Naive thymus-derived CD4-positive, alpha-beta T cell (primary cell): ENCODE results near the gene OCA2. TPM values are rescaled to one million over a fixed set of nuclear protein-coding genes. Genes with fewer than 3 reads are reported as not detected.

Experiments used
- ATAC-seq: fragments of 150-1000 bp; cut with Tn5 transposase; 2 replicates; pipeline ENCODE4 v1.10.0; 2021; ENCODE audit warnings: mild to moderate bottlenecking, moderate library complexity
- CTCF ChIA-PET: fragments of 350-600 bp; sonication (Branson Sonifier 250); formaldehyde crosslinking; loops from one replicate; lab custom pipeline; 2021; ENCODE audit warnings: antibody characterized with exemption; lab: Charles Lee
- POLR2A ChIA-PET: fragments of 350-600 bp; sonication (Branson Sonifier 250); formaldehyde crosslinking; loops from one replicate; lab custom pipeline; 2021; ENCODE audit warnings: antibody characterized with exemption, inconsistent platforms; lab: Charles Lee
- DNase-seq, 9 donors: peaks; one replicate each; pipeline versions ENCODE4 v3.0.0 to v3.0.0-alpha.2; 2020 to 2022; ENCODE audit warnings: mixed read lengths in 1 of 9
- H3K27ac ChIP-seq: one replicate; pipeline ENCODE4 v1.7.0; 2013; ENCODE audit warnings: mild to moderate bottlenecking, low read depth, low read length, moderate library complexity
- H3K27me3 ChIP-seq, 2 donors: one replicate each; pipeline ENCODE4 v1.7.0; 2013; ENCODE audit warnings: low read length in 2 of 2, mild to moderate bottlenecking in 2 of 2, moderate library complexity in 2 of 2; ENCODE audit not compliant: control insufficient read depth in 2 of 2, insufficient read depth in 2 of 2
- H3K36me3 ChIP-seq, 3 experiments: 1 replicate in 2 of 3; 2 replicates in 1 of 3; pipeline ENCODE4 v1.7.0; 2013; ENCODE audit warnings: low read length in 3 of 3, mild to moderate bottlenecking in 3 of 3, moderate library complexity in 1 of 3; ENCODE audit not compliant: insufficient read depth in 3 of 3, control insufficient read depth in 2 of 3
- H3K4me1 ChIP-seq, 2 donors: one replicate each; pipeline ENCODE4 v1.7.0; 2013; ENCODE audit warnings: low read length in 2 of 2, mild to moderate bottlenecking in 2 of 2, moderate library complexity in 1 of 2; ENCODE audit not compliant: control insufficient read depth in 2 of 2, insufficient read depth in 2 of 2
- H3K4me3 ChIP-seq: 2 replicates; pipeline ENCODE4 v1.7.0; 2013; ENCODE audit warnings: mild to moderate bottlenecking, low read length
- H3K9me3 ChIP-seq, 3 experiments: 1 replicate in 2 of 3; 2 replicates in 1 of 3; pipeline ENCODE4 v1.7.0; 2013; ENCODE audit warnings: low read length in 3 of 3; ENCODE audit not compliant: control insufficient read depth in 2 of 3
- H3K27ac Mint-ChIP-seq, 9 donors: one replicate each; pipeline ENCODE4 v1.8.0; 2020 to 2022; ENCODE audit warnings: mixed read lengths in 9 of 9, mild to moderate bottlenecking in 8 of 9, moderate library complexity in 5 of 9, inconsistent platforms in 2 of 9
- H3K27me3 Mint-ChIP-seq, 5 donors: one replicate each; pipeline ENCODE4 v1.8.0; 2021 to 2022; ENCODE audit warnings: mixed read lengths in 5 of 5, mild to moderate bottlenecking in 1 of 5
- H3K36me3 Mint-ChIP-seq, 5 donors: one replicate each; pipeline ENCODE4 v1.8.0; 2020 to 2022; ENCODE audit warnings: mixed read lengths in 5 of 5, mild to moderate bottlenecking in 3 of 5, inconsistent platforms in 1 of 5
- H3K4me1 Mint-ChIP-seq, 7 donors: one replicate each; pipeline ENCODE4 v1.8.0; 2020 to 2022; ENCODE audit warnings: mixed read lengths in 7 of 7, mild to moderate bottlenecking in 3 of 7, inconsistent platforms in 1 of 7
- H3K4me3 Mint-ChIP-seq, 10 donors: one replicate each; pipeline ENCODE4 v1.8.0; 2020 to 2022; ENCODE audit warnings: mild to moderate bottlenecking in 10 of 10, mixed read lengths in 10 of 10, moderate library complexity in 6 of 10, inconsistent platforms in 2 of 10
- H3K9me3 Mint-ChIP-seq, 11 donors: one replicate each; pipeline ENCODE4 v1.8.0; 2020 to 2022; ENCODE audit warnings: mixed read lengths in 11 of 11, mild to moderate bottlenecking in 4 of 11, inconsistent platforms in 1 of 11, moderate library complexity in 1 of 11
- intact Hi-C, 2 donors: fragments of 100-400 bp; cut with micrococcal nuclease; formaldehyde crosslinking; loops; one replicate each; pipeline ENCODE4 v1.15.1; 2023
- polyA plus RNA-seq, 2 donors: library from polyadenylated mRNA; unstranded; fragments of 300-500 nt; fragmentation: Illumina TruSeq; gene quantifications; one replicate each; pipeline ENCODE4 v1.2.3, GENCODE V29; 2021
- total RNA-seq, 6 experiments: library from RNA in 5 of 6; stranded (reverse) in 5 of 6; gene quantifications; 1 replicate in 5 of 6; 2 replicates in 1 of 6; pipeline ENCODE4 v1.2.3 and lab custom pipeline; 2021 to 2026

Gene OCA2
- total and polyA plus RNA-seq, 7 experiments from 2014 or later: not detected

DNA sequence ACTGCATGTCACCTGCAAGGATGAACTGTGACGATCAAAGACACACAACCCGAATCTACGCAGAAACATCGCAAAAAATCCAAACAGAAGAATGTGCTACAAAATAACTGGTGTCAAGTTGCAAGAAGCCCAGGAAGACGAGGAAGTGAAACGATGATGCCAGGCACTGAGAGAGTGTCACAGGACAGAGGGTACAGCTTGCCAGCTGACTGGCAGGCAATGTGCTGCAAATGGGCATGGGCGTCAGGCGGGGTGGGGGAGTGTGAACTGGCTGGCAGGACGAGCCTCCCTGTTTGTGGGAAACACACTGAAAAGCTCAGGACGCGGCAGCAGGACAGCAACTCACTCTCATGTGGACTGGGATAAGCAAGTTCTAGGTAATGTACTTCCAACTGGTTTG is 28.9 kb upstream of the OCA2 start:
- no peak for ATAC-seq
- POLR2A ChIA-PET: no interaction called here
- no peaks in the 10 kb centered on the region for H3K27me3 Mint-ChIP-seq

DNA sequence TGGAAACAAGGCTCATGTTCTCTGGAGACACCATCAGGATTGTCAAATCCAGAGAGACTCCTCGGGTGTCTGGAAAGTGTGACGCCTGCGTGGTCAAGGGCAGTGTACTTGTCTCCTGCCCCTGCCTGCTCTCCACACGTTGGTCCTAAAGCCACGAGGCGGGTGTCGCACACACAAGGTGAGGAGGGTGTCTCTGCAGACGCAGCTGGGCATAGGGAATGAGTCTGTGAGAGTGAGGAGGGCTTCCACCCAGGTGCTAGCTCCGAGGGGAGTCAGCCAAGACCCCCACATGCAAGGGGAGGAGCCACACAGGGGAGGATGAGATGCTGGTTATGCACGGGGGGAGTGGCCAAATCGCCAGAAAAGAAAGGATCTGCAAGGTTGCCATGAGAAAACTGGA is 27.9 kb upstream of the OCA2 start:
- DNase-seq (no peak), ATAC-seq (no peak)
- Histone ChIP-seq H3K27me3 (no peaks in the 10 kb centered on the region), H3K4me3 (no peak overlapping the region), H3K4me1 (no peaks in the 10 kb centered on the region), H3K36me3 (peaks cover 0 to 56% (median 0%) of the 10 kb centered on the region in 3 experiments), H3K9me3 (no peaks in the 10 kb centered on the region), H3K27ac (no peak overlapping the region)
- Mint-ChIP-seq H3K4me1 (peaks cover 0 to 29% (median 18%) of the 10 kb centered on the region in 7 donors), H3K4me3 (no peak overlapping the region), H3K27me3 (no peaks in the 10 kb centered on the region), H3K27ac (peak overlapping the region in 1 of 9 donors; percentile 33), H3K36me3 (peaks cover 6 to 61% (median 29%) of the 10 kb centered on the region in 5 donors), H3K9me3 (no peaks in the 10 kb centered on the region)
- intact Hi-C loops: loop anchor here (10.0 kb wide), 3 partner anchors 598 to 1242 kb away; no protein-coding TSS in a partner anchor
- CTCF ChIA-PET: interaction anchor here (1.3 kb wide), 1 partner anchor 16 kb away, joined by 5 read pairs; no protein-coding TSS in a partner anchor
- POLR2A ChIA-PET: no interaction called here

More for the DNA sequence above, 28.9 kb upstream of the OCA2 start:
- Histone ChIP-seq H3K27me3 (no peaks in the 10 kb centered on the region), H3K9me3 (no peaks in the 10 kb centered on the region), H3K4me1 (no peaks in the 10 kb centered on the region), H3K36me3 (peaks cover 0 to 51% (median 0%) of the 10 kb centered on the region in 3 experiments), H3K27ac (no peak overlapping the region), H3K4me3 (no peak overlapping the region)
- Mint-ChIP-seq H3K4me1 (peaks cover 0 to 39% (median 17%) of the 10 kb centered on the region in 7 donors), H3K4me3 (no peak overlapping the region), H3K27ac (peak overlapping the region in 2 of 9 donors; percentile 33 to 44), H3K9me3 (no peaks in the 10 kb centered on the region), H3K36me3 (peaks cover 6 to 63% (median 29%) of the 10 kb centered on the region in 5 donors)
- intact Hi-C loops: loop anchor here (10.0 kb wide), 3 partner anchors 597 to 1243 kb away; no protein-coding TSS in a partner anchor
- CTCF ChIA-PET: no interaction called here
- DNase-seq: no peak

DNA sequence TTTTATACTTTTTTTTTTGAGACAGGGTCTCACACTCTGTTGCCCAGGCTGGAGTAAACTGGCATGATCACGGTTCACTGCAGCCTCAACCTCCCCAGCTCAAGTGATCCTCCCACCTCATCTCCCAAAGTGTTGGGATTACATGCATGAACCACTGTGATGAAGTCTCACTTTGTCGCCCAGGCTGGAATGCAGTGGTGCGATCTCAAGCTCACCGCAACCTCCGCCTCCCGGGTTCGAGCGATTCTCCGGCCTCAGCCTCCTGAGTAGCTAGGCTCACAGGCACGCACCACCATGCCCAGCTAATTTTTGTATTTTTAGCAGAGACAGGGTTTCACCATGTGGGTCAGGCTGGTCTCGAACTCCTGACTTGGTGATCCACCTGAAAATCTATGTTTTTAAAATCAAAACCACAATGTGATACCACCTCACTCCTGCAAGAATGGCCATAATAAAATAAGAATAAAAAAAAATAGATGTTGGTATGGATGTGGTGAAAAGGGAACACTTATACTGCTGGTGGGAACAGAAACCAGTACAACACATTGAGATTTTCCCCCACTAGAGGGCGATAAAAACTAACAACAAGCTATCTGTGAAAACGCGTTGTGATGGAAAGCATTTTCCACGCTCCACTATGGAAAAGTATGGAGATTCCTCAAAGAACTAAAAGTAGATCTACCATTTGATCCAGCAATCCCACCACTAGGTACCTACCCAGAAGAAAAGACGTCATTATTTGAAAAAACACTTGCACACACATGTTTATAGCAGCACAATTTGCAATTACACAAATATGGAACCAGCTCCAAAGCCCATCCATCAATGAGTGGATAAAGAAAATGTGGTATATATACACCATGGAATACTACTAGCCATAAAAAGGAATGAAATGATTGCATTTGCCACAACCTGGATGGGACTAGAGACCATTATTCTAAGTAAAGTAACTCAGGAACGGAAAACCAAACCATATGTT is 26.8 kb upstream of the OCA2 start:
- Histone ChIP-seq H3K27ac (no peak overlapping the region), H3K27me3 (no peaks in the 10 kb centered on the region), H3K9me3 (no peaks in the 10 kb centered on the region), H3K4me1 (no peaks in the 10 kb centered on the region), H3K36me3 (peaks cover 0 to 54% (median 0%) of the 10 kb centered on the region in 3 experiments), H3K4me3 (no peak overlapping the region)
- POLR2A ChIA-PET: no interaction called here
- H3K27ac Mint-ChIP-seq: peak overlapping the region in 2 of 9 donors; percentile 0 to 40
- peaks cover 0 to 32% (median 18%) of the 10 kb centered on the region in 7 donors for H3K4me1 Mint-ChIP-seq
- no peak for ATAC-seq
- no peak overlapping the region for H3K4me3 Mint-ChIP-seq
- no peaks in the 10 kb centered on the region for H3K27me3 Mint-ChIP-seq
- CTCF ChIA-PET: interaction anchor here (0.8 to 1.3 kb wide), 3 partner anchors 15 to 60 kb away, joined by 4 to 7 read pairs (median 5); no protein-coding TSS in a partner anchor
- intact Hi-C loops: loop anchor here (10.0 kb wide), 3 partner anchors 599 to 1241 kb away; no protein-coding TSS in a partner anchor
- peak in 5 of 9 donors; percentile 21 to 45 (median 42) for DNase-seq
- peaks cover 6 to 59% (median 31%) of the 10 kb centered on the region in 5 donors for H3K36me3 Mint-ChIP-seq
- H3K9me3 Mint-ChIP-seq: no peaks in the 10 kb centered on the region

DNA sequence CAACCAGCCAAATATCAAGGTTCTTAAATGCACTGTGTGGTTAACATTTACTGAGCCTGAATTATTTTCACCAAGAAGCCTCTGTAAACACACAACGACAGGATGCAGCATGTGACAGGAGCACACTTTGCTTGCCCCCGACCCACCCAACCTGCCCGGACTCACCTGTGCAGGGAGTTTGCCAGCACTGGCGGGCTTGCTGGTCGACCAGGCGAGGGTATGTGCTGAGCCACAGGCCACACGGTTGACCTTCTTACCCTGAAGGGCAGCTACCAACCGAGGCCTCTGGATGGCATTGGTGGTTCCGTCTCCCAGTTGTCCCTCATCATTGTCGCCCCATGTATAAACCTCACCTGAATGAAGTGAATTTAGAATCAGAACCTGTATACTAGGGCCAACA is 25.7 kb upstream of the OCA2 start:
- H3K9me3 Mint-ChIP-seq: no peaks in the 10 kb centered on the region
- H3K27me3 Mint-ChIP-seq: no peaks in the 10 kb centered on the region
- Histone ChIP-seq H3K36me3 (peaks cover 0 to 58% (median 5%) of the 10 kb centered on the region in 3 experiments), H3K27ac (no peak overlapping the region), H3K27me3 (no peaks in the 10 kb centered on the region), H3K4me3 (no peak overlapping the region), H3K9me3 (no peaks in the 10 kb centered on the region), H3K4me1 (no peaks in the 10 kb centered on the region)
- no peak overlapping the region for H3K27ac Mint-ChIP-seq
- CTCF ChIA-PET: no interaction called here
- no peak overlapping the region for H3K4me3 Mint-ChIP-seq
- POLR2A ChIA-PET: no interaction called here
- DNase-seq (no peak), ATAC-seq (no peak)
- intact Hi-C loops: loop anchor here (10.0 kb wide), 3 partner anchors 600 to 1240 kb away; no protein-coding TSS in a partner anchor
- peaks cover 4 to 64% (median 37%) of the 10 kb centered on the region in 5 donors for H3K36me3 Mint-ChIP-seq
- peaks cover 0 to 28% (median 18%) of the 10 kb centered on the region in 7 donors for H3K4me1 Mint-ChIP-seq

DNA sequence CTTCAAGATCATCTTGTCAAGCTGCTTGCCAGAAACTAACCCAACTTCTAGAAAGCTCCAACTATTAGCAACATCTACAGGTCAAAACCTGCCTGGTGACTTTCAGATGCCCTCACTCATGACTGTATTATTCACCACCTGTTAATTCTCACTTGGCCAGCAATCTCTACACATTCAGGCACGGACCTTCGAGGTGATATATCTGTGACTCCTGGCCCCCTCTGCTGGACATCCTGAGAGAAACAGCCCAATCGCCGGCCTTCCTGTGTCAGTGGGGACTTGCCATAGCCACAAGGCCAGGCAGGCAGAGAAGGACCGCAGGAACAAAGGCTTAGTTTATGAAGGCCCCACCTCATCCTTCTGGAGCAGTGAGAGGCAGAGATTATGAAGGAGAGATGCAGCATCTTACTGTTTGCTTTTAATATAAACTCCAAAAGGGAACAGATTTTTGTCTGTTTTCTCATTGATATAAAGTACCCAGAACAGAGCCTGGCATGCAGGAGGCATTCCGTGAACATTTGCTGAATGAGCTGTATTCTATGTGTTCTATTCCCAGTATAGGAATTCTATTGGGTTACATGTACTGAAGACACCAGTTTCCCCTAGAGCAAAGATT is 24.4 kb upstream of the OCA2 start:
- intact Hi-C loops: loop anchor here (1.0 to 10.0 kb wide), 4 partner anchors 37 to 1239 kb away; no protein-coding TSS in a partner anchor
- H3K4me1 ChIP-seq: no peaks in the 10 kb centered on the region
- H3K9me3 ChIP-seq: no peaks in the 10 kb centered on the region
- ChIA-PET POLR2A (no interaction called here), CTCF (no interaction called here)
- DNase-seq (peak in 1 of 9 donors; percentile 33), ATAC-seq (peak; percentile 62)
- Mint-ChIP-seq H3K4me3 (no peak overlapping the region), H3K27ac (peak overlapping the region in 1 of 9 donors; percentile 15), H3K27me3 (no peaks in the 10 kb centered on the region), H3K36me3 (peaks cover 4 to 56% (median 37%) of the 10 kb centered on the region in 5 donors), H3K4me1 (peaks cover 0 to 23% (median 12%) of the 10 kb centered on the region in 7 donors), H3K9me3 (no peaks in the 10 kb centered on the region)
- H3K27me3 ChIP-seq: no peaks in the 10 kb centered on the region
- H3K4me3 ChIP-seq: no peak overlapping the region
- no peak overlapping the region for H3K27ac ChIP-seq
- H3K36me3 ChIP-seq: peaks cover 0 to 57% (median 5%) of the 10 kb centered on the region in 3 experiments
